ENCODE results near the gene CFAP107.

The CFAP107 gene

GRCh38 chr1:12811409-12811784, 65.4 kb downstream of the CFAP107 start:
- no peak for TF ChIP-seq CTCF (IDR thresholded peaks at IDR 0.05; ENCODE audit: control extremely low read depth, extremely low read depth, low read depth, missing control alignments)
- no peak for DNase-seq (ENCODE audit: extremely low spot score)
- CTCF ChIA-PET, result no interaction called here
- POLR2A ChIA-PET, result interaction anchor here (0.7 kb wide), 1 partner anchor 1820 kb away, joined by 3 read pairs; no protein-coding TSS in a partner anchor

Measured in GM10248 (cell line).